ENCODE results near the gene SERPINA3. TPM values are rescaled to one million over a fixed set of nuclear protein-coding genes. Genes with fewer than 3 reads are reported as not detected.

Gene SERPINA3
- total RNA-seq, 1 experiment from 2014 or later: 3.5 TPM

GRCh38 chr14:94594441-94594840 is 17.8 kb upstream of the SERPINA3 start (continued):
- no peak for TF ChIP-seq ZNF532 (CRISPR knock-in tag; IDR thresholded peaks at IDR 0.05; ENCODE audit: borderline replicate concordance)
- no peak for TF ChIP-seq FOXP4 (CRISPR knock-in tag; IDR thresholded peaks at IDR 0.05)
- no peak for TF ChIP-seq ZNF512 (CRISPR knock-in tag; IDR thresholded peaks at IDR 0.05; ENCODE audit: borderline replicate concordance)
- TF ChIP-seq SOX15 (CRISPR knock-in tag; IDR thresholded peaks at IDR 0.05): no peak
- no peak for TF ChIP-seq ZBTB21 (CRISPR knock-in tag; IDR thresholded peaks at IDR 0.05; ENCODE audit: borderline replicate concordance)
- no peak for TF ChIP-seq FOXP1 (CRISPR knock-in tag; IDR thresholded peaks at IDR 0.05; ENCODE audit: borderline replicate concordance)
- TF ChIP-seq ATF2 (CRISPR knock-in tag; IDR thresholded peaks at IDR 0.05; ENCODE audit: borderline replicate concordance, low read depth): no peak
- no peak for TF ChIP-seq IRF2 (CRISPR knock-in tag; IDR thresholded peaks at IDR 0.05; ENCODE audit: borderline replicate concordance, low read depth)
- TF ChIP-seq E2F5 (CRISPR knock-in tag; IDR thresholded peaks at IDR 0.05): no peak
- no peak for TF ChIP-seq NFYB (CRISPR knock-in tag; conservative IDR thresholded peaks at IDR 0.05; ENCODE audit: low read depth)
- no peak for TF ChIP-seq ZNF281 (CRISPR knock-in tag; IDR thresholded peaks at IDR 0.05)

- POLR2A ChIA-PET: no interaction called here
- no peak for DNase-seq (ENCODE audit: low spot score)
- H3K4me1 Mint-ChIP-seq: peaks cover 13% of the 10 kb centered on the region
- H3K27me3 Mint-ChIP-seq (ENCODE audit: low read depth): no peaks in the 10 kb centered on the region; the same call in 1 of the 2 replicates
- CTCF ChIA-PET: interaction anchor here (1.1 kb wide), 1 partner anchor 11 kb away, joined by 3 read pairs; no protein-coding TSS in a partner anchor
- ATAC-seq: no peak
- H3K36me3 Mint-ChIP-seq: no peaks in the 10 kb centered on the region; the same call in 1 of the 2 replicates
- no peak for TF ChIP-seq MAX (CRISPR knock-in tag; IDR thresholded peaks at IDR 0.05)
- TF ChIP-seq SOX15 (CRISPR knock-in tag; IDR thresholded peaks at IDR 0.05): no peak
- no peak for TF ChIP-seq CREM (CRISPR knock-in tag; IDR thresholded peaks at IDR 0.05)
- TF ChIP-seq CREB1 (CRISPR knock-in tag; IDR thresholded peaks at IDR 0.05): no peak
- TF ChIP-seq ATF1 (CRISPR knock-in tag; IDR thresholded peaks at IDR 0.05): no peak
- no peak for TF ChIP-seq ZNF317 (CRISPR knock-in tag; IDR thresholded peaks at IDR 0.05; ENCODE audit: borderline replicate concordance, low read depth)
- no peak for TF ChIP-seq JAZF1 (CRISPR knock-in tag; IDR thresholded peaks at IDR 0.05)
- no peak overlapping the region for H3K27ac Mint-ChIP-seq
- H3K9me3 Mint-ChIP-seq: peaks cover 9% of the 10 kb centered on the region
- no peak overlapping the region for H3K4me3 Mint-ChIP-seq
These were observed 16.3 kb upstream of the SERPINA3 start for GRCh38 chr14:94595912-94596311.
